Lower leg skin (tissue), 4 donors: Measurements from ENCODE around the gene MXRA7. TPM values are rescaled to one million over a fixed set of nuclear protein-coding genes. Genes with fewer than 3 reads are reported as not detected.

Experiments used
- DNase-seq, 2 donors: peaks; one replicate each; pipeline ENCODE4 v3.0.0-alpha.2; 2019; ENCODE audit warnings: low spot score in 2 of 2
- H3K4me3 ChIP-seq: fragments of 200-600 bp; sonication (generic); 2 replicates; pipeline ENCODE4 v1.5.1; 2017; ENCODE audit warnings: mild to moderate bottlenecking, low read depth; ENCODE audit not compliant: poor library complexity, severe bottlenecking
- CTCF ChIP-seq, 3 donors: fragments of 450-650 bp; IDR thresholded peaks; one replicate each; pipeline ENCODE4 v1.5.1; 2016; ENCODE audit warnings: antibody characterized with exemption in 3 of 3, mild to moderate bottlenecking in 3 of 3, moderate library complexity in 2 of 3
- POLR2A ChIP-seq, 2 donors: fragments of 450-650 bp; IDR thresholded peaks; one replicate each; pipeline ENCODE4 v1.6.1; 2016 to 2017; ENCODE audit warnings: antibody characterized with exemption in 2 of 2, mild to moderate bottlenecking in 1 of 2, moderate library complexity in 1 of 2
- WGBS, 2 donors: methylation state at CpG; one replicate each; pipeline ENCODE4 v1.1.5; 2018; 5-methylcytosine and 5-hydroxymethylcytosine counted together
- intact Hi-C: fragments of 100-400 bp; cut with DNase I; formaldehyde crosslinking; loops from one replicate; pipeline ENCODE4 v1.15.0; 2023; ENCODE audit warnings: low total_unique reads
- total RNA-seq, 4 donors: library from RNA; depleted of rRNA; stranded (reverse); fragments of >200 nt; gene quantifications; one replicate each; pipeline ENCODE4 v1.1.0, GENCODE V29; 2016

The MXRA7 gene
- total RNA-seq, 4 donors from 2014 or later: 31.6 to 97.4 (median 47.1) TPM

- H3K4me3 ChIP-seq: no peak overlapping the region
- DNase-seq: no peak
- 57% methylated on average over 14 of the region's 14 CpGs for WGBS, 2 donors
- TF ChIP-seq CTCF (IDR thresholded peaks at IDR 0.05): no peak
- TF ChIP-seq POLR2A (IDR thresholded peaks at IDR 0.05): no peak
- intact Hi-C loops: no loop called here
These were observed 42.8 kb downstream of the MXRA7 start for GRCh38 chr17:76667786-76668453.

- no peak for TF ChIP-seq POLR2A (IDR thresholded peaks at IDR 0.05)
- TF ChIP-seq CTCF (IDR thresholded peaks at IDR 0.05): no peak
- WGBS, 2 donors: 53 to 89% methylated on average over 2 of the region's 2 CpGs
- intact Hi-C loops: no loop called here
- no peak for DNase-seq
- H3K4me3 ChIP-seq: no peak overlapping the region
These were observed 43.3 kb downstream of the MXRA7 start for GRCh38 chr17:76667491-76667755.

- DNase-seq: no peak
- TF ChIP-seq POLR2A (IDR thresholded peaks at IDR 0.05): no peak
- no peak for TF ChIP-seq CTCF (IDR thresholded peaks at IDR 0.05)
- H3K4me3 ChIP-seq: no peak overlapping the region
- intact Hi-C loops: no loop called here
- 44 to 53% methylated on average over 3 of the region's 3 CpGs for WGBS, 2 donors
These were observed 50.1 kb downstream of the MXRA7 start for GRCh38 chr17:76660656-76661042.

DNA sequence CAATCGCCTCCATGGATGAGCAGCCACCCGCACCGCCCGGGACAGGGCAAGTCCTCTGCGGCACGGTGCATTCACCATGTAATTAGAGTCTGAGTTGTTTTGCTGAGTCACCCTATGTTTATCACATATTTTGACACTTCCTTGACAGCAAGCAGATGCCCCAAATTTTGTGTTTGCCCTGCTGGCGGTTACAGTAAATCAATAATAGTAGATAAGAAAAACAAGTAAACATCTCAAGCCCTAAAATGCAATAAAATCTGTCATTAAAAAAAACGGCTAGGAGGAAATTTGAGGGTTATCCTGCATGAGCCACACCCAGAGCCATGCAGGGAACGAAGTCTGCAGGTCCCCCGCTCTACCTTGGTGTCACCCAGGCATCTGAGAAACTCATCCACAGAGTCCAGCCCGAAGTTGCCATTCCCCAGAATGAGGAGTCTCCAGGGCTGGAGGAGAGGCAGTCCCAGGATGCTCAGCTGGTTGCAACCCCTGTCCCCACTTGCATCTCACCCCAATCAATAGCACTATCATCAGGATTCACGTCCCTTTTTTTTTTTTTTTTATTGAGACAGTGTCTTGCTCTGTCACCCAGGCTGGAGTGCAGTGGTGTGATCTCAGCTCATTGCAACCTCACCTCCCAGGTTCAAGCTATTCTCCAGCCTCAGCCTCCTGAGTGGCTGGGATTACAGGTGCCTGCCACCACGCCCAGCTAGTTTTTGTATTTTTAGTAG is 50.7 kb downstream of the MXRA7 start:
- intact Hi-C loops: no loop called here
- no peak for TF ChIP-seq POLR2A (IDR thresholded peaks at IDR 0.05)
- no peak for TF ChIP-seq CTCF (IDR thresholded peaks at IDR 0.05)
- H3K4me3 ChIP-seq: no peak overlapping the region
- DNase-seq: no peak
- WGBS, 2 donors: 22 to 31% methylated on average over 13 of the region's 13 CpGs

- WGBS, 2 donors: 82 to 90% methylated on average over 5 of the region's 5 CpGs
- no peak for DNase-seq
- no peak overlapping the region for H3K4me3 ChIP-seq
- intact Hi-C loops: no loop called here
- TF ChIP-seq CTCF (IDR thresholded peaks at IDR 0.05): no peak
These were observed 52.5 kb downstream of the MXRA7 start for GRCh38 chr17:76658242-76658662.
